Ishikawa (cell line): ENCODE measurements around the gene SPON1.

Experiments used
- CEBPB ChIP-seq: IDR thresholded peaks from 2 replicates; pipeline ENCODE4 v1.6.1; 2012
- CREB1 ChIP-seq: IDR thresholded peaks from 2 replicates; pipeline ENCODE4 v1.6.1; 2012; ENCODE audit warnings: low read depth
- EGR1 ChIP-seq: IDR thresholded peaks from 2 replicates; pipeline ENCODE4 v1.6.1; 2012
- EP300 ChIP-seq: IDR thresholded peaks from 2 replicates; pipeline ENCODE4 v1.6.1; 2012; ENCODE audit warnings: borderline replicate concordance
- FOXM1 ChIP-seq: IDR thresholded peaks from 2 replicates; pipeline ENCODE4 v1.6.1; 2012; ENCODE audit warnings: low read depth, borderline replicate concordance
- MAX ChIP-seq: IDR thresholded peaks from 2 replicates; pipeline ENCODE4 v1.6.1; 2012
- NFIC ChIP-seq: IDR thresholded peaks from 2 replicates; pipeline ENCODE4 v1.6.1; 2012
- RAD21 ChIP-seq: IDR thresholded peaks from 2 replicates; pipeline ENCODE4 v1.6.1; 2012; ENCODE audit warnings: low read depth
- REST ChIP-seq: IDR thresholded peaks from 2 replicates; pipeline ENCODE4 v1.6.1; 2012; ENCODE audit warnings: low read depth, mild to moderate bottlenecking
- TAF1 ChIP-seq: IDR thresholded peaks from 2 replicates; pipeline ENCODE4 v1.6.1; 2012; ENCODE audit warnings: low read depth, mild to moderate bottlenecking
- TCF12 ChIP-seq: IDR thresholded peaks from 2 replicates; pipeline ENCODE4 v1.6.1; 2012; ENCODE audit warnings: low read depth
- TEAD4 ChIP-seq: IDR thresholded peaks from 2 replicates; pipeline ENCODE4 v1.6.1; 2012
- USF1 ChIP-seq: IDR thresholded peaks from 2 replicates; pipeline ENCODE4 v1.6.1; 2012
- ZBTB7A ChIP-seq: IDR thresholded peaks from 2 replicates; pipeline ENCODE4 v1.6.1; 2012; ENCODE audit warnings: low read depth

Gene SPON1

GRCh38 chr11:14022821-14023220 is 60.3 kb downstream of the SPON1 start:
- TF ChIP-seq TCF12: no peak
- no peak for TF ChIP-seq RAD21
- TF ChIP-seq NFIC: no peak
- no peak for TF ChIP-seq CEBPB
- TF ChIP-seq EGR1: no peak
- TF ChIP-seq REST: no peak
- no peak for TF ChIP-seq USF1
- TF ChIP-seq FOXM1: no peak
- TF ChIP-seq MAX: no peak

GRCh38 chr11:14026961-14027360 is 64.4 kb downstream of the SPON1 start:
- TF ChIP-seq EGR1 (no peak), TAF1 (no peak), TEAD4 (no peak), RAD21 (no peak), NFIC (no peak), ZBTB7A (no peak), REST (no peak), CREB1 (no peak), CEBPB (no peak)

- TF ChIP-seq TAF1 (no peak), TEAD4 (no peak), RAD21 (no peak), ZBTB7A (no peak), EP300 (no peak), USF1 (no peak)
Measured at GRCh38 chr11:14027525-14027924, 65.0 kb downstream of the SPON1 start.

- TF ChIP-seq CEBPB (no peak), NFIC (no peak), ZBTB7A (no peak), MAX (peak; percentile 46)
Measured at GRCh38 chr11:14029440-14029839, 66.9 kb downstream of the SPON1 start.

- peak; percentile 83 for TF ChIP-seq NFIC
- TF ChIP-seq TEAD4: 0 out of 2 replicates have a peak, but pooled peaks have one; percentile 25
- TF ChIP-seq TAF1: peak; percentile 28; the same call in 1 of the 2 replicates
- TF ChIP-seq MAX: no peak
- peak; percentile 99 for TF ChIP-seq EGR1
- no peak for TF ChIP-seq USF1
- TF ChIP-seq RAD21: no peak
- no peak for TF ChIP-seq REST
- TF ChIP-seq ZBTB7A: no peak
- peak; percentile 19; the same call in 1 of the 2 replicates for TF ChIP-seq EP300
- TF ChIP-seq CREB1: no peak
Measured at GRCh38 chr11:14029971-14030920, 67.7 kb downstream of the SPON1 start.
